Astrocyte (in vitro differentiated cells and primary cell): ENCODE measurements around the gene RBM17.

ENCODE experiments used
- EZH2 ChIP-seq: IDR thresholded peaks from 2 replicates; pipeline ENCODE4 v1.6.1; 2012; ENCODE audit warnings: mild to moderate bottlenecking, low read length, inconsistent platforms; ENCODE audit not compliant: insufficient read depth
- TF ChIP-seq, protein P1 (sequence below): IDR thresholded peaks from 2 replicates; pipeline ENCODE4 v1.5.1; 2011; ENCODE audit warnings: low read depth, mild to moderate bottlenecking, inconsistent platforms, low read length, moderate library complexity; ENCODE audit not compliant: insufficient read depth

DNA sequence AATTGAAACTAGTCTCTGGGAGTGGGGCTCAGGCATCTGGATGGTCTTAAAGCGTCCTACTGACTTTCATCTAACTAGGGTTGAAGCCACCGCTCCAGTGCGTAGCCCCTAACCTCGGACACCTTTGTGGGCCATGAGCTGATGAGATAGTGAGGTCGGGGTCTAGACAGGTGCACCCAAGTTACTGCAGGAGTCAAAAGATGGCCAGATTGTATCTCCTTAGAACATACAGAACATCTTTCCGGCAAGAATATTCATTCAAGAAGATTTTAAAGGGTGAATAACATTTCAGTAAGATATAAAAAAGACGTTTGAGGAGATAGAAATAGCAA is 20.6 kb downstream of the RBM17 start:
- TF ChIP-seq, protein P1, sequence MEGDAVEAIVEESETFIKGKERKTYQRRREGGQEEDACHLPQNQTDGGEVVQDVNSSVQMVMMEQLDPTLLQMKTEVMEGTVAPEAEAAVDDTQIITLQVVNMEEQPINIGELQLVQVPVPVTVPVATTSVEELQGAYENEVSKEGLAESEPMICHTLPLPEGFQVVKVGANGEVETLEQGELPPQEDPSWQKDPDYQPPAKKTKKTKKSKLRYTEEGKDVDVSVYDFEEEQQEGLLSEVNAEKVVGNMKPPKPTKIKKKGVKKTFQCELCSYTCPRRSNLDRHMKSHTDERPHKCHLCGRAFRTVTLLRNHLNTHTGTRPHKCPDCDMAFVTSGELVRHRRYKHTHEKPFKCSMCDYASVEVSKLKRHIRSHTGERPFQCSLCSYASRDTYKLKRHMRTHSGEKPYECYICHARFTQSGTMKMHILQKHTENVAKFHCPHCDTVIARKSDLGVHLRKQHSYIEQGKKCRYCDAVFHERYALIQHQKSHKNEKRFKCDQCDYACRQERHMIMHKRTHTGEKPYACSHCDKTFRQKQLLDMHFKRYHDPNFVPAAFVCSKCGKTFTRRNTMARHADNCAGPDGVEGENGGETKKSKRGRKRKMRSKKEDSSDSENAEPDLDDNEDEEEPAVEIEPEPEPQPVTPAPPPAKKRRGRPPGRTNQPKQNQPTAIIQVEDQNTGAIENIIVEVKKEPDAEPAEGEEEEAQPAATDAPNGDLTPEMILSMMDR, result no peak
- TF ChIP-seq EZH2, result no peak
